H1 (cell line): Measurements from ENCODE around the gene KIF13A. TPM values are rescaled to one million over a fixed set of nuclear protein-coding genes. Genes with fewer than 3 reads are reported as not detected.

Experiments used
- CTCF ChIA-PET: fragments of 300-600 bp; sonication (Branson Sonifier 250); formaldehyde crosslinking; loops from one replicate; lab custom pipeline; 2021; ENCODE audit not compliant: partially characterized antibody; lab: Charles Lee
- POLR2A ChIA-PET: fragments of 300-600 bp; sonication (Branson Sonifier 250); formaldehyde crosslinking; loops from one replicate; lab custom pipeline; 2021; ENCODE audit warnings: inconsistent platforms; ENCODE audit not compliant: partially characterized antibody; lab: Charles Lee
- DNase-seq, 2 experiments: peaks; one replicate each; pipeline versions ENCODE4 v3.0.0 to v3.0.0-alpha.2; 2010 to 2022; ENCODE audit warnings: low spot score in 2 of 2, low read depth in 1 of 2, mixed read lengths in 1 of 2
- FAIRE-seq: peaks from 2 replicates; lab custom pipeline; 2011; peaks lifted over from hg19 to GRCh38; lab: Jason Lieb, UNC
- H2AFZ ChIP-seq: 2 replicates; pipeline ENCODE4 v1.8.1; 2012; ENCODE audit warnings: low read length, inconsistent platforms
- H2AK5ac ChIP-seq: 2 replicates; pipeline ENCODE4 v1.6.1; 2013; ENCODE audit warnings: low read depth, low read length
- H2BK120ac ChIP-seq: replicated peaks from 2 replicates; pipeline ENCODE3; 2013; ENCODE audit warnings: low read depth, low read length, inconsistent platforms
- H2BK12ac ChIP-seq: 2 replicates; pipeline ENCODE4 v1.6.1; 2013; ENCODE audit warnings: low read depth, low read length
- H2BK15ac ChIP-seq: 2 replicates; pipeline ENCODE4 v1.6.1; 2013; ENCODE audit warnings: low read length
- H2BK20ac ChIP-seq: 2 replicates; pipeline ENCODE4 v1.6.1; 2013; ENCODE audit warnings: low read length
- H2BK5ac ChIP-seq: 2 replicates; pipeline ENCODE4 v1.6.1; 2013; ENCODE audit warnings: low read depth, low read length
- H3K14ac ChIP-seq: 2 replicates; pipeline ENCODE4 v1.6.1; 2013; ENCODE audit warnings: inconsistent platforms; ENCODE audit not compliant: insufficient read length
- H3K18ac ChIP-seq: 2 replicates; pipeline ENCODE4 v1.6.1; 2013; ENCODE audit warnings: low read length; ENCODE audit errors: extremely low read depth
- H3K23ac ChIP-seq: 2 replicates; pipeline ENCODE4 v1.6.1; 2013; ENCODE audit warnings: inconsistent platforms; ENCODE audit not compliant: insufficient read length
- H3K23me2 ChIP-seq: 2 replicates; pipeline ENCODE4 v1.6.1; 2013; ENCODE audit warnings: low read depth, low read length
- H3K27ac ChIP-seq: 2 replicates; pipeline ENCODE4 v1.6.1; 2011; ENCODE audit warnings: low read depth, low read length, inconsistent platforms
- H3K27me3 ChIP-seq, 4 experiments: replicated peaks in 1 of 4; 1 replicate in 1 of 4; 2 replicates in 3 of 4; pipeline versions ENCODE4 v1.6.1 to v1.8.1; 2011 to 2013; ENCODE audit warnings: low read length in 3 of 4, mild to moderate bottlenecking in 3 of 4, inconsistent platforms in 2 of 4, mixed read lengths in 2 of 4, moderate library complexity in 1 of 4; ENCODE audit not compliant: control insufficient read depth in 3 of 4, insufficient read depth in 3 of 4; ENCODE audit errors: extremely low read depth in 1 of 4
- H3K36me3 ChIP-seq, 4 experiments: 2 replicates each; pipeline versions ENCODE4 v1.6.1 to v1.8.1; 2011 to 2013; ENCODE audit warnings: mild to moderate bottlenecking in 4 of 4, low read length in 3 of 4, moderate library complexity in 2 of 4, control low read depth in 1 of 4, inconsistent platforms in 1 of 4; ENCODE audit not compliant: insufficient read depth in 4 of 4, control insufficient read depth in 2 of 4
- H3K4ac ChIP-seq: replicated peaks from 2 replicates; pipeline ENCODE3; 2013; ENCODE audit warnings: low read length, low read depth, mixed read lengths, inconsistent platforms; ENCODE audit not compliant: insufficient read length
- H3K4me1 ChIP-seq, 4 experiments: replicated peaks in 1 of 4; 1 replicate in 1 of 4; 2 replicates in 3 of 4; pipeline versions ENCODE4 v1.6.1 to v1.8.1; 2011 to 2013; ENCODE audit warnings: low read length in 3 of 4, inconsistent platforms in 2 of 4, mixed read lengths in 1 of 4; ENCODE audit not compliant: insufficient read depth in 4 of 4, control insufficient read depth in 3 of 4
- H3K4me2 ChIP-seq, 2 experiments: 2 replicates each; pipeline versions ENCODE4 v1.6.1 to v1.8.1; 2011 to 2013; ENCODE audit warnings: low read depth in 2 of 2, low read length in 2 of 2, control low read depth in 1 of 2, inconsistent platforms in 1 of 2, mild to moderate bottlenecking in 1 of 2; ENCODE audit not compliant: insufficient read depth in 1 of 2
- H3K4me3 ChIP-seq, 4 experiments: fragments of 200-600, 300-600 bp in 1 of 4; sonication (generic), shearing (Covaris generic), sonication (Bioruptor Twin) in 1 of 4; 2 replicates each; pipeline versions ENCODE4 v1.5.1 to v1.8.1; 2011 to 2016; ENCODE audit warnings: low read length in 4 of 4, low read depth in 3 of 4, control low read depth in 2 of 4, inconsistent platforms in 2 of 4, mild to moderate bottlenecking in 2 of 4, mixed read lengths in 1 of 4, moderate library complexity in 1 of 4; ENCODE audit not compliant: insufficient read depth in 2 of 4; ENCODE audit errors: extremely low read depth in 1 of 4
- H3K56ac ChIP-seq: replicated peaks from 2 replicates; pipeline ENCODE3; 2013; ENCODE audit warnings: low read depth, mild to moderate bottlenecking, mixed read lengths, low read length, inconsistent platforms; ENCODE audit not compliant: insufficient read length
- H3K79me1 ChIP-seq: 2 replicates; pipeline ENCODE4 v1.6.1; 2013; ENCODE audit warnings: low read depth, low read length, control low read depth
- H3K79me2 ChIP-seq, 2 experiments: 2 replicates each; pipeline versions ENCODE4 v1.6.1 to v1.8.1; 2012 to 2013; ENCODE audit warnings: low read length in 2 of 2, mild to moderate bottlenecking in 2 of 2, inconsistent platforms in 1 of 2; ENCODE audit not compliant: insufficient read depth in 2 of 2, control insufficient read depth in 1 of 2
- H3K9ac ChIP-seq, 4 experiments: replicated peaks in 1 of 4; 1 replicate in 1 of 4; 2 replicates in 3 of 4; pipeline versions ENCODE4 v1.6.1 to v1.8.1; 2011 to 2013; ENCODE audit warnings: low read depth in 3 of 4, low read length in 3 of 4, control low read depth in 2 of 4, mild to moderate bottlenecking in 2 of 4, moderate library complexity in 2 of 4, inconsistent platforms in 1 of 4; ENCODE audit errors: extremely low read depth in 1 of 4
- H3K9me3 ChIP-seq, 2 experiments: 2 replicates each; pipeline versions ENCODE4 v1.6.1 to v1.8.1; 2012 to 2013; ENCODE audit warnings: mild to moderate bottlenecking in 2 of 2, moderate library complexity in 2 of 2, control low read depth in 1 of 2, inconsistent platforms in 1 of 2, low read depth in 1 of 2, low read length in 1 of 2, mixed read lengths in 1 of 2; ENCODE audit not compliant: insufficient read depth in 2 of 2
- H4K20me1 ChIP-seq, 2 experiments: replicated peaks in 1 of 2; 2 replicates each; pipeline versions ENCODE3 to v1.8.1; 2011 to 2013; ENCODE audit warnings: inconsistent platforms in 2 of 2, low read length in 2 of 2, mild to moderate bottlenecking in 1 of 2; ENCODE audit not compliant: insufficient read depth in 2 of 2, control insufficient read depth in 1 of 2
- H4K5ac ChIP-seq: 2 replicates; pipeline ENCODE4 v1.6.1; 2013; ENCODE audit warnings: low read length, low read depth, mixed read lengths, inconsistent platforms; ENCODE audit not compliant: insufficient read length
- H4K8ac ChIP-seq: 2 replicates; pipeline ENCODE4 v1.8.0; 2013; ENCODE audit warnings: mild to moderate bottlenecking, moderate library complexity, low read length, inconsistent platforms; ENCODE audit not compliant: insufficient read depth; ENCODE audit errors: extremely low read depth
- H4K91ac ChIP-seq: replicated peaks from 2 replicates; pipeline ENCODE3; 2013; ENCODE audit warnings: low read length, mixed read lengths, inconsistent platforms; ENCODE audit not compliant: insufficient read length
- ATF2 ChIP-seq: IDR thresholded peaks from 2 replicates; pipeline ENCODE4 v1.6.1; 2012; ENCODE audit warnings: low read length, inconsistent platforms
- EGR1 ChIP-seq: IDR thresholded peaks from 2 replicates; pipeline ENCODE4 v1.6.1; 2011; ENCODE audit warnings: low read depth, low read length, borderline replicate concordance
- EP300 ChIP-seq, 2 experiments: IDR thresholded peaks; 1 replicate in 1 of 2; 2 replicates in 1 of 2; pipeline ENCODE4 v1.6.1; 2011 to 2012; ENCODE audit warnings: low read depth in 2 of 2, low read length in 2 of 2, mild to moderate bottlenecking in 2 of 2, borderline replicate concordance in 1 of 2, inconsistent platforms in 1 of 2, moderate library complexity in 1 of 2
- NANOG ChIP-seq: IDR thresholded peaks from 2 replicates; pipeline ENCODE4 v1.6.1; 2011; ENCODE audit warnings: low read length, low read depth, mild to moderate bottlenecking, inconsistent platforms; ENCODE audit not compliant: insufficient read depth, poor library complexity, severe bottlenecking
- POLR2A ChIP-seq, 2 experiments: IDR thresholded peaks; 1 replicate in 1 of 2; 2 replicates in 1 of 2; pipeline ENCODE4 v1.6.1; 2011; ENCODE audit warnings: low read depth in 2 of 2, low read length in 2 of 2, mild to moderate bottlenecking in 2 of 2; ENCODE audit errors: control extremely low read depth in 1 of 2
- POLR2AphosphoS5 ChIP-seq: IDR thresholded peaks from 2 replicates; pipeline ENCODE4 v1.6.1; 2011; ENCODE audit warnings: low read depth, low read length
- RXRA ChIP-seq: IDR thresholded peaks from 2 replicates; pipeline ENCODE4 v1.6.1; 2011; ENCODE audit warnings: low read depth, mild to moderate bottlenecking, low read length, moderate library complexity; ENCODE audit not compliant: insufficient read depth
- TEAD4 ChIP-seq: IDR thresholded peaks from 2 replicates; pipeline ENCODE4 v1.6.1; 2012; ENCODE audit warnings: low read depth, low read length, inconsistent platforms, mixed read lengths
- WGBS, 2 experiments: shearing (Covaris generic) in 1 of 2; methylation state at CpG; one replicate each; pipeline versions ENCODE4 v1.1.6 to v1.1.7; 2013 to 2015; ENCODE audit warnings: low lambda C conversion rate in 2 of 2, mixed read lengths in 2 of 2, inconsistent platforms in 1 of 2, low coverage in 1 of 2, missing lambda C conversion rate in 1 of 2; ENCODE audit not compliant: insufficient replicate concordance in 2 of 2, insufficient coverage in 1 of 2, insufficient read length in 1 of 2; ENCODE audit errors: extremely low coverage in 1 of 2, missing lambda C conversion rate in 1 of 2; 5-methylcytosine and 5-hydroxymethylcytosine counted together
- polyA plus RNA-seq, 7 experiments: library from polyadenylated mRNA; depleted of rRNA in 3 of 7; stranded (reverse) in 5 of 7; unstranded in 2 of 7; fragments of >200 nt in 5 of 7; fragments of 200-250 nt in 2 of 7; gene quantifications; 1 replicate in 5 of 7; 2 replicates in 1 of 7; 4 replicates in 1 of 7; pipeline versions ENCODE4 v1.2.1 to v1.2.3, GENCODE V29; 2011 to 2013; ENCODE audit warnings: missing spikeins in 2 of 7, mixed read lengths in 2 of 7
- total RNA-seq: library from RNA; stranded (reverse); fragmentation: NEBNext Ultra II Directional; extraction: Animal tissue kit (Norgen Biotek cat#: 25700); gene quantifications from 2 replicates; pipeline ENCODE4 v1.2.1, GENCODE V29; 2021

KIF13A gene
- total and polyA plus RNA-seq, 2 of the 8 experiments (the other 6 are each of a cell fraction or from before 2014, with no cell fraction given), result 14.7 to 40.8 TPM

- no peak overlapping the region for H2BK15ac ChIP-seq
- H3K23ac ChIP-seq, result no peak overlapping the region
- no peak overlapping the region for H3K4me3 ChIP-seq
- H3K18ac ChIP-seq, result no peak overlapping the region
- peaks cover 4% of the 10 kb centered on the region for H3K79me1 ChIP-seq
- peaks cover 0 to 77% of the 10 kb centered on the region in 2 experiments; a peak in 2 of 4 replicates for H3K79me2 ChIP-seq
- ChIA-PET POLR2A (no interaction called here), CTCF (no interaction called here)
- H3K14ac ChIP-seq, result no peak overlapping the region
- no peak overlapping the region for H2BK12ac ChIP-seq
- no peaks in the 10 kb centered on the region for H3K23me2 ChIP-seq
- no peak overlapping the region for H3K56ac ChIP-seq
- DNase-seq (no peak), FAIRE-seq (no peak)
- H2AK5ac ChIP-seq, result no peak overlapping the region
- no peaks in the 10 kb centered on the region for H3K36me3 ChIP-seq
- H4K91ac ChIP-seq, result no peak overlapping the region
- H3K9me3 ChIP-seq, result no peaks in the 10 kb centered on the region
- no peak overlapping the region for H4K5ac ChIP-seq
- H2AFZ ChIP-seq, result no peak overlapping the region
- no peak overlapping the region for H2BK5ac ChIP-seq
- H4K8ac ChIP-seq, result no peak overlapping the region
- no peak overlapping the region for H2BK120ac ChIP-seq
- H4K20me1 ChIP-seq, result no peaks in the 10 kb centered on the region
- no peak for TF ChIP-seq TEAD4
- no peak for TF ChIP-seq EGR1
- TF ChIP-seq RXRA, result no peak
- no peak for TF ChIP-seq EP300 (IDR thresholded peaks at IDR 0.05; ENCODE audit: borderline replicate concordance in 1 of 2, low read depth in 2 of 2, low read length in 2 of 2)
- TF ChIP-seq POLR2A (IDR thresholded peaks at IDR 0.05; ENCODE audit: control extremely low read depth in 1 of 2, low read depth in 2 of 2, low read length in 2 of 2), result no peak
- no peak for TF ChIP-seq POLR2AphosphoS5
- TF ChIP-seq ATF2, result no peak
- TF ChIP-seq NANOG, result no peak
- WGBS, 2 experiments, result 79% methylated on average over 2 of the region's 2 CpGs; no CpG with 5 or more reads in 1 of the 2 experiments
- H3K27me3 ChIP-seq, result no peaks in the 10 kb centered on the region
- no peak overlapping the region for H3K4ac ChIP-seq
- H3K27ac ChIP-seq, result no peak overlapping the region
- H3K4me1 ChIP-seq, result peaks cover 0 to 10% (median 5%) of the 10 kb centered on the region in 4 experiments; a peak in 5 of 7 replicates
- no peak overlapping the region for H3K9ac ChIP-seq
- no peak overlapping the region for H2BK20ac ChIP-seq
- H3K4me2 ChIP-seq, result no peak overlapping the region
Observed at GRCh38 chr6:17921454-17921853, 66.0 kb downstream of the KIF13A start.
